HG03342 (cell line): ENCODE data around the gene GLIPR1L2.
A peak's percentile ranks its signal among the peaks of the same experiment; 100 is the strongest.
"Not testable (repeated sequence)": the region's sequence is repeated elsewhere in the genome, so short reads cannot be mapped to it uniquely, and the experiment has no call there.

Source experiments
- ATAC-seq: cut with Tn5 transposase; IDR thresholded peaks from one replicate; pipeline ENCODE4 v1.9.1; 2021; ENCODE audit warnings: mild to moderate bottlenecking, moderate library complexity; ENCODE audit not compliant: unreplicated experiment

Gene GLIPR1L2

GRCh38 chr12:75428767-75429166, 37.9 kb downstream of the GLIPR1L2 start:
- no peak for ATAC-seq

DNA sequence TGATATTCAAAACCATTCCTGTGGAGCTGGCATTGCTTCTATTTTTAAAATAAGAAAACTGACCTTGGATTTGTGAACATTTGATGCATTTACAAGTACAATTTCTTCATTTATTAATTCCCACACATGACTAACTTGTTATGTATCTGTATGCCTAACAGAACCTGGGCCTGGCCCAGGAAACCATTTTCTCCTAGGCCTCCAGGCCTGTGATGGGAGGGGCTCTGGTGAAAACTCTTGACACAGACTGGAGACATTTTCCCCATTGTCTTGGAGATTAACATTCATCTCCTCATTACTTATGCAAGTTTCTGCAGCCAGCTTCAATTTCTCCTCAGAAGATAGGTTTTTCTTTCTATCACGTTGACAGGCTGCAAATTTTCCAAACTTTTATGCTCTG, 42.0 kb downstream of the GLIPR1L2 start:
- ATAC-seq, result no peak

GRCh38 chr12:75437564-75437963, 46.7 kb downstream of the GLIPR1L2 start:
- ATAC-seq, result peak; percentile 61

DNA sequence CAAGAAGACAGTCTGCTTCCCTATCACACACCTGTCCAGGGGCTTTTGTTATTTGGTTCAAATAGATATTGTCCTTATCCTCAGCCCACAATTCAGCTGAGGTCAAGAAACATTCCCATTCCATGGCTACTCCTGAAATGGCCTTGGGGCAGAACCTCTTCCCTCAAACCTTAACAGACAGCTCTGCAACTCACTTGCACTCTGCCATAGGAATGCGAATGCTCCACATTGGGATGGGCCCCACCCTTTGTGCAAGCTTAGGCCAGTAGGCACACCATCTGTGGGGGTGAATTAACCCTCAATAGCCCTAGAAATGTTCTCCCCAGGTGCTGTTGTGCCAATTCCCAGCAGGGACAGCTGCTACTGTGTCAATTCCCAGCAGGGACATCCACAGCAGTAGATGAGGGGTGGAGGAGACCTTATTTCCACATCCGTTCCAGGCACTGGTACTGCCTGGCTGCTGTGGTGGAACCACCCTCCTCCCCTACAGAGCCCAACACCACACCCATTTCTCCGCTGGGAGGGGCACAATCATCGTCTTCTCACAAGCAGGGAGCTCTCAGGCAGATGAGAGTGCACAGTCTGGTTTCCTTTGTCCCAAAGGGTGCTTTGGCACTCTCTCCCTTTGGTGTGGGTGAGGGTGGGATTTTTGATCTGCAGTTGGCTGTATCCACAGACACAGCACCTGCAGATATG, 47.3 kb downstream of the GLIPR1L2 start:
- ATAC-seq, result no peak

DNA sequence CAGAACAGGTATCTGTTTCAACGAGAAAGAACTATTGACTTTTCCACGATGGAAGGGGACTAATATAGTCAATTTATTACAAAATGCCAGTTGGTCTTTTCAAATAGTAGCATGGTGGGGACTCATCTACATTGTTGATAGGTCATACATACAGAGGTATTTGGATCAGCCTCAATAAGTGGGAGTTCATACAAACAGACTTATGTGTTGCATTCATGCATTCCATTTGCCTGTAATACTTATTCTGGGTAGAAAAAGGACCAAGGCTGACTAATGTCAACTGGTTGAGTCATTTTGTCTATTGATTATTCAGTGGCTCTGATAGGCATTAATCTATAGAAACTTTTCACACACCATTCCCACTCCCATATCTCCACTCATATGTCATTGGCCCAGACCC, 48.2 kb downstream of the GLIPR1L2 start:
- ATAC-seq, result no peak

GRCh38 chr12:75439930-75440329, 49.0 kb downstream of the GLIPR1L2 start:
- ATAC-seq, result no peak

DNA sequence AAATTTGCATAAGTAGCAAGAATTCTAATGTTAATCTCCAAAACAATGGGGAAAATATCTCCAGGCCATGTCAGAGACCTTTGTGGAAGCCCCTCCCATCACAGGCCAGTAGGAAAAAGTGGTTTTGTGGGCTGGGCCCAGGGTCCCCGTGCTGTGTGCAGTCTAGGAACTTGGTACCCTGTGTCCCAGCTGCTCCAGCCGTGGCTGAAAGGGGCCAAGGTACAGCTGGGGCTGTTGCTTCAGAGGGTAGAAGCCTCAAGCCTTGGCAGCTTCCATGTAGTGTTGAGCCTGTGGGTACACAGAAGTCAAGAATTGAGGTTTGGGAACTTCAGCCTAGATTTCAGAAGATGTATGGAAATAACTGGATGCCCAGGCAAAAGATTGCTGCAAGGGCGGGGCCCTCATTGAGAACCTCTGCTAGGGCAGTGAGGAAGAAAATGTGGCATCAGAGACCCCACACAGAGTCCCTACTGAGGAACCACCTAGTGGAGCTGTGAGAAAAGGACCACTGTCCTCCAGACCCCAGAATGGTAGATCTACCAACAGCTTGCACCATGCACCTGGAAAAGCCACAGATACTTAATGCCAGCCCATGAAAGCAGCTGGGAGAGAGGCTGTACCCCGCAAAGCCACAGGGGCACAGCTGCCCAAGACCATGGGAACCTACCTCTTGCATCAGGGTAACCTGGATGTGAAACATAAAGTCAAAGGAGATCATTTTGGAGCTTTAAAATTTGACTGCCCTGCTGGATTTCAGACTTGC, 51.0 kb downstream of the GLIPR1L2 start:
- ATAC-seq, result not testable (repeated sequence)

DNA sequence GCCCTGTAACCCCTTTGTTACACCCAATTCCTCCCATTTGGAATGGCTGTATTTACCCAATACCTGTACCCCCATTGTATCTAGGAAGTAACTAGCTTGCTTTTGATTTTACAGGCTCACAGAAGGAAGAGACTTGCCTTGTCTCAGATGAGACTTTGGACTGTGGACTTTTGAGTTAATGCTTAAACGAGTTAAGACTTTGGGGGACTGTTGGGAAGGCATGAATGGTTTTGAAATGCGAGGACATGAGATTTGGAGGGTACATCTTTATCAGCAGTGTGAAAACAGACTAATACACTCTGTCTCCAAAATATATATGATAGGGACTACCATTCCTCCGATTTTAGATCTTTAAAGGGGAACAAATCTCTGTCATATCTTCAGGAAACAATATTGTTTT, 51.6 kb downstream of the GLIPR1L2 start:
- ATAC-seq, result not testable (repeated sequence)

DNA sequence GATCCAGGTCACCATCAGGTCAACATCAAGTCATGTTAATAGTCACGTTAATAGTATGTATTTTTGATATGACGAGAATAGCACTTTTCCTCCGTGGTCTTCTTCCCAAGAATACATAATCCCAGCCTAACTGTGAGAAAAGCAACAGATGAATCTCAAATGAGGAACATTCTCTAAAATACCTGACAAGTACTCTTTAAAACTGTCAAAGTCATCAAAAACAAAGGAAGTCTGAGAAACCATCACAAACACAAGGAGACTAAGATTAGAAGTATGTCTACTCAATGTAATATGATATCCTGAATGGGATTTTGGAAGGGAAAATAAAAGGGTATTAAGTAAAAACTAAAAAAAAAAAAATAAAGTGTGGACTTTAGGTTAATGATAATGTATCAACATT, 52.8 kb downstream of the GLIPR1L2 start:
- no peak for ATAC-seq

- no peak for ATAC-seq
Observed at GRCh38 chr12:75444429-75445136, 53.7 kb downstream of the GLIPR1L2 start.

DNA sequence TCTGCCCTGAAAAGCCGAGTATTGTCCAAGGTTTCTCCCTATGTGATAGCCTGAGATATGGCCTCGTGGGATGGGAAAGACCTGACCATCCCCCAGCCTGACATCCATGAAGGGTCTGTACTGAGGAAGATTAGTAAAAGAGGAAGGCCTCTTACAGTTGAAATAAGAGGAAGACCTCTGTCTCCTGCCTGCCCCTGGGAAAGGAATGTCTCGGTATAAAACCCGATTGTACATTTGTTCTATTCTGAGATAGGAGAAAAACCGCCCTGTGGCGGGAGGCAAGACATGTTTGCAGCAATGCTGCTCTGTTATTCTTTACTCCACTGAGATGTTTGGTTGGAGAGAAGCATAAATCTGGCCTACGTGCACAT, 54.2 kb downstream of the GLIPR1L2 start:
- ATAC-seq, result not testable (repeated sequence)

GRCh38 chr12:75446857-75447256, 56.0 kb downstream of the GLIPR1L2 start:
- ATAC-seq, result no peak

DNA sequence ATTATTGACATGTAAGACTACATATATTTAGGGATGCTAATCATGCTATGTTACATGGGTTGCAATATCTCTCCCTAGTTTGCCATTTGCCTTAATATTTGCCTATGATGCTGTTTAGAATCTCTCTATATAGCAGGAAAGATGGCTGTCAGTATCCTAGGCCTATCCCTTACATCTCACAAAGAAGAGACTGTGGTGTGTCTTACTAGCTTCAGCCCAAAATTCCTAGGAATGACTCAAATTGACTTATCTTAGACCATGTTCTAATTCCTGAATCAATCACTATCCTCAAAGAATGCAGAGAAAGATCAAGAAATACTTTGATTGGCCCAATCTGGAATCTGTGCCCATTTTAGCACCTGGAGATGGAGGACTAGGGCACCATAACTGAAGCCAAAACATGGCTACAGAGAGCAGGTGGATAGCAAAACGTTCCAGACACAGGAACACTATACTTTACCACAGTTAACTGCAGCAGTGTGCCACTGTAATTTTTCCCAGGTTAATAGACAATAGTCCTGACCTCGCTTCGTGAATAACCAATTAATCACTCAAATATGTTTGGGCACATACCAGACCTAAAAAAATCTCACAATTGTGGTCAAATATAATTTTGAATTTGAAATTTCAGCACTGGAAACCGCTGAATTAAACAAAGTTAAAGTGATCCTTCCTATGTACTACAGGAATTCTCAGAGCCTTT, 57.0 kb downstream of the GLIPR1L2 start:
- no peak for ATAC-seq

DNA sequence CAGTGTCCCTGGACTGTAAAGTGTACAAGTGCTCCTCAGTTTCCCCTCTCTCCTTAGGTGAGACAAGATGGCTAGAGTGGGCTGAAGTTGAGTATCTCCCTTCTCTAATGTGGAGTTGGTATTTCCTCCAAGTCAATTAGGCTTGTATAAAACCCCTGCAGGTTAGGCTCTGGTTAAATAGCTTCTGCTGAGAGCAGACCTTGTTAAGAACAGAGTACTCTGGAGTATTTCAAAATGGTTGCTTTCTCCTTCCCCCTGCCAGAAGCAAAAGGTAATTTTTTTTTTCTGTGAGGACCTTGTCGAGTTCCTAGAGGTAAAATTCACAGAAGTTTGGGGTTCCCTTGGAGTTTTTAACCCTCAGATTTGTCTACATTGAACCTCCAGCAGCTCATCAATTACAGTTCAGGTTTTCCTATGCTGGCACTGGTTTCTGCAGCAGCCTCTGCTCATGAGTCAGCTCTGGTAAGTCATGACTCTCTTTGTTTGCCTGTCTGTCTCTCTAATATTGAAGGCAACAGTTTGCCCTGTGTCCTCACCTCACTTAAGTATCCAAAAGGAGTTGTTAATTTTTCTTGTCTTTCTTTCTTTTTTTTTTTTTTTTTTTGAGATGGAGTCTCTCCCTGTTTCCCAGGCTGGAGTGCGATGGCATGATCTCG, 61.9 kb downstream of the GLIPR1L2 start:
- ATAC-seq, result no peak

- no peak for ATAC-seq
Observed at GRCh38 chr12:75455839-75456238, 65.0 kb downstream of the GLIPR1L2 start.

DNA sequence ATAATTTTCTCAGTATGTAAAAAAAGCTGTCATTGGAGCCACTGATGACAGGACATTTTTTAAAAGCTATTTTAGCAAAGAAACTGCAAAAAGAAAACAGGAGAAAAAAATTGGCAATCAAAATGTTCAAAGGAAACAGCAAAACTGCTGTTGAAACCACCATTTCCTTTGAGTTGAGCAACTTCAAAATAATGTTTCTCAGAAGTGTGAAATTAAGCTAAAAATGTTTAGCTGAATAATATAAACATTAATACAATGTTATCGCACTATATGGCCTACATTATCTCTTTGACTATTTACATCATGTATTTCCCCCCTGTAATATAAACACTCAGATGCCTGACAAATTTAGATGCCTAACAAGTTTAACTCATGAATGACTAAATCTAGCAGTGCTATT, 66.3 kb downstream of the GLIPR1L2 start:
- ATAC-seq, result no peak

- ATAC-seq, result not testable (repeated sequence)
Observed at GRCh38 chr12:75457866-75458265, 67.0 kb downstream of the GLIPR1L2 start.

- no peak for ATAC-seq
Observed at GRCh38 chr12:75459755-75460154, 68.9 kb downstream of the GLIPR1L2 start.

DNA sequence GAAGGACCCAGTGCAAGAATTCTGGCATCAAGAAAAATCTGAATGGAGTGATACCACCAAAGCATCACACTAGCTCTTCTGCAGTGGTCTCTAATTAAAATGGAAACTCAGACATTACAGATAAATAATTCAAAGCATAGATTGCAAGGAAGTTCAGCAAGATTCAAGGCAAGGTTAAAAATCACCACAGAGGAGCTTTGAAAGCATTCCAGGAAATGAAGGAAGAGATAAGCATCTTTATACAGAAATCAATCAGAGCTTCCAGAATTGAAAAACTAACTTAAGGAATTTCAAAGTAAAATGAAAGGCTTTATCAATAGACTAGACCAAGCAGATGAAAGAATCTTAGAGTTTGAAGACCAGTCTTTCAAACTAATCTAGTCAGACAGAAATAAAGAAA, 69.3 kb downstream of the GLIPR1L2 start:
- ATAC-seq, result no peak
